Measurements from ENCODE around the gene FAF1.
"Not testable (repeated sequence)": the region's sequence is repeated elsewhere in the genome, so short reads cannot be mapped to it uniquely, and the experiment has no call there.

FAF1 gene

DNA sequence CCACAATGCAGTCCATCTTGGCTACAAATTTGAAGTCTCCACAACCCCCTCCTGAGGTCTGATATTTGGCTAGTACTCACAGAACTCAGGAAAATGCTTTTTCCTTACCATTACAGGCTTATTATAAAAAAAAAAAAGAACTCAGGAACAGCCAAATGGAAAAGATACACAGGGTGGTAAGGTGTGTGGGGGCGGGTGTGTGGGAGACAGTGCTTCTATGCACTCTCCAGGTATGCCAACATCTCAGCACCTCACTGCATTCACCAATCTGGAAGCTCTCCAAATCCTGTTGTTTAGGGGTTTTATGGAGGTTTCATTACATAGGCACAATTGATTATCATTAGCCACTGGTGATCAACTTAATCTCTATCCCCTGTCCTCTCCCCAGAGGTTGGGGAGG, 126.9 kb downstream of the FAF1 start:
- DNase-seq, result no peak

DNA sequence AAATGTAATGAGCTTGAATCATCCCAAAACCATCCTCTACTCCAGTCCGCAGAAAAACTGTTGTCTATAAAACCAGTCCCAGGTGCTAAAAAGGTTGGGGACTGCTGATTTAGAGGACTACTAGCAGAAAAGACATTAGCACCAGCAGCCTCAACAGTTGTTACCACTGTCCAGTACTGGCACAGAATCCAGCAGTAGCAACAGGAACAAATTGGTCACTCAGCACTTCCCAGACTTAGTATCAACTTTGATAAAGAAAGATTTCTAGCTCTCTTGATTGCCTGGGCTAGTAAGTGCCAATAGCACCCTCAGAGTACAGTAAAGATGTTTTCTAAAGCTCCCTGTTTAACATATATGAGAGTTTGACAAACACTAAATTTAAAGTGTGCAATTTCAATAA, 127.9 kb downstream of the FAF1 start:
- no peak for DNase-seq

DNA sequence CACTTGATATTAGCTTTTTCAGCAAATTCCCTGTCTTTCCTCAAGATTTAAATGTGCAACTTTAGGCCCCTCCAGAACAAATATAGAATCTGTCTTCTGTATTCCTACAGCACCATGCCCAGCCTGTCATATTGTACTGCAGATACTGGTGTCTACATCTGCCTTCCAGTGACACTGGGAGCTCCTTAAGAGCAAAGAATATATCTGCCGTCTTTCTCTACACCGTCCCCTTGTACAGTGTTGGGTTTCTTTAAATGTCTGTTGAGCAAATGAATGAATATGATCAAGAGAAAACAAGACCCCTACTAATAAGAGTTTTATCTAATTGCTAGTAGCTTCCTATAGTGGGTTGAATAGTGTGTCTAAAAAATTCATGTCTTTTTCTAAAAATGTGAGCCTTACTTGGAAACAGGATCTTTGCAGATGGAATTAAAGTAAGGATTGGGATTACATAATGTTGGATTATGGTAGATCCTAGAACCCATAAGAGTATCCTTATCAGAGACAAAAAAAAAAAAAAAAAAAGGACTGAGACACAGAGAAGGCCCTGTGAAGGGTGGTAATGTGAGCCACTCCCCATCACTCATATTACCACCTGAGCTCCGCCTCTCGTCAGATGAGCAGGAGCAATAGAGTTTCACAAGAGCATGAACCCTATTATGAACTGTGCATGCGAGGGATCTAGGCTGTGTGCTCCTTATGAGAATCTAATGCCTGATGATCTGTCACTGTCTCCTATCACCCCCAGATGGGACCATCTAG, 128.6 kb downstream of the FAF1 start:
- DNase-seq, result no peak

DNA sequence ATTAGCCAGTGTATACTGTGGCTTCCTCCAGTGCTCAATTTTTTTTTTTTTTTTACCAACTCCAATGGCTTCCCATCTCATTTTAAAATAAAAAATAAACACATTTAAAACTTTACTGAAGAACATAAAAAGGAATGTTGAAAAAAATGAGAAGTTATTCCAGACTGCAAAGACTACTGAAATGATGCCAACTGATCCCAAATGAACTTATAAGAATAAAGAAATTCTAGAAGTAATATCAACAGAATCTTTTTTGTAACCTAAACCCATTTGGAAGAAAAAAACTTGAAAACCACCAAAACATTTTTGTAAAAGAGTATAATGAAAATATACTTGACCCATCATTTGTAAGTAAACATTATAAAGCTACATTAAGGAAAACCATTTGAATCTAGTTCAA, 129.4 kb downstream of the FAF1 start:
- DNase-seq, result no peak

GRCh38 chr1:50829014-50829958, 130.8 kb downstream of the FAF1 start:
- DNase-seq, result no peak

GRCh38 chr1:50827546-50827945, 132.5 kb downstream of the FAF1 start:
- no peak for DNase-seq

- DNase-seq, result not testable (repeated sequence)
These were observed 133.3 kb downstream of the FAF1 start for GRCh38 chr1:50826792-50827191.

GRCh38 chr1:50822035-50822776, 137.9 kb downstream of the FAF1 start:
- DNase-seq, result no peak

DNA sequence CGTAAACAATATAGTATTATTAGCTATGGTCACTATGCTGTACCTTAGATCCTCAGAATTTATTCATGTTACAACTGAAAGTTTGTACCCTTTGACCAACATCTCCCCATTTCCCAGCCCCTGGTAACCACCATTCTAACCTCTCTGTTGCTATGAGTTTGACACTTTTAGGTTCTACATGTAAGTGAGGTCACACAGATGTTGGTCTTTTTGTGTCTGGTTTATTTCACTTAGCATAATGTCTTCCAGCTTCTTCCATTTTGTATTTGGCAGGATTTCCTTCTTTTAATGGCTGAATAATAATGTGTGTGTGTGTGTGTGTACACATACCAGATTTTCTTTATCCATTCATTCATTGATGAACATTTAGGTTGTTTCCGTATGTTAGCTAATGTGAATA, 139.5 kb downstream of the FAF1 start:
- DNase-seq, result no peak

DNA sequence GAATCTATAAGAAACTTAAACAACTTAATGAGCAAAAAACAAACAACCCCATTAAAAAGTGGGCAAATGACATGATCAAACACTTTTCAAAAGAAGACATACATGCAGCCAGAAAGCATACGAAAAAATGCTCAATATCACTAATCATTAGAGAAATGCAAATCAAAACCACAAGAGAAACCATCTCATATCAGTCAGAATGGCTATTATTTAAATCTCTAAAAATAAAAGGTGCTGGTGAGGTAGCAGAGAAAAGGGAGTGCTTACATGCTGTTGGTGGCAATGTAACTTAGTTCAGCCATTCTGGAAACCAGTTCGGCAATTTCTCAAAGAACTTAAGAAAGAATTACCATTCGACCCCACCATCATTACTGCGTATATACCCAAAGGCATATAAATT, 147.7 kb downstream of the FAF1 start:
- DNase-seq, result no peak

DNA sequence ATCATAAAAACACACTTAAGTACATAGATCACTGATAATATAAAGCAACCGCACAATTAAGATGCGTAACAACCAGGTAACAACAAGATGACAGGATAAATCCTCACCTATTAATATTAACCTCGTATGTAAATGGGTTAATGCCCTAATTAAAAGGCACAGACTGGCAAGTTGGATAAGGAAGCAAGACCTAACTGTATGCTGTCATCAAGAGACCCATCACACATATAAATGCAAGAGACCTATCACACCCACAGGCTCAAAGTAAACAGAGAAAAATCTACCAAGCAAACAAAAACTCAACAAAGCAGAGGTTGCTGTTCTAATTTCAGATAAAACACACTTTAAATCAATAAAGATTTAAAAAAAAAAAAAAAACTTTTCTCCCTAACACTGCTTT, 151.8 kb downstream of the FAF1 start:
- DNase-seq, result no peak

GRCh38 chr1:50796272-50796671, 163.8 kb downstream of the FAF1 start:
- DNase-seq, result no peak

DNA sequence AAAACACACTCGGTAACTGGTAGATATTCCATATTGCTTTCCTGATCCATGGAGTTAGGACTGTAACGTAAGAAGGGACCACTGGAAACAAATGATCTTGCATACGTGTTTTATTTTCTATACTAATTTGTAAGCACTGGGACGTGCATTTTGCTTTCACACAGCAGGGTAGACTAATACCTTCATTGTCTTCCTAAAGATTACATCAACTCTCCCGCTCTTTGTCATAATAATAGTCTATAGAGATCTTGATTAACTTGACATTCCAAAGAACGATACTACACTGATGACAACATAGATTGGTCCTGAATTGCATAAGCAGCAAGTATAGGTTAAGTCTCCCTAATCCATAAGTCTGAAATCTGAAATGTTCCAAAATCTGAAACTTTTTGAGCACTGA, 166.5 kb downstream of the FAF1 start:
- DNase-seq, result no peak

DNA sequence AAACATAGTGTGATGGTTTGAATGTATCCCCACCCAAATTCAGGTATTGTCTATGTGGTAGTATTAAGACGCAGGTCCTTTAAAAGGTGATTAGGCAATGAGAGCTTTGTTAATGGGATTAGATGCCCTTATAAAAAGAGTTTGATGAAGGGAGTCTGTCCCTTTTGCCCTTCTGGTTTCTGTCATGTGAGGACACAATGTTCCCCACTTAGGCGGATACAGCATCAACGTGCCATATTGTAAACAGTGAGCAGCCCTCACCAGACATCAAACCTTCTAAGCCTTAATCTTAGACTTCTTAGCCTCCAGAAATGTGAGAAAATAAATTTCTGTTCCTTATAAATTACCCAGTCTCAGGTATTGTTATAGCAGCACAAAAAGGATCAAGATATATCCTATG, 172.8 kb downstream of the FAF1 start:
- DNase-seq, result no peak

GRCh38 chr1:50783286-50783685, 176.8 kb downstream of the FAF1 start:
- DNase-seq, result no peak

DNA sequence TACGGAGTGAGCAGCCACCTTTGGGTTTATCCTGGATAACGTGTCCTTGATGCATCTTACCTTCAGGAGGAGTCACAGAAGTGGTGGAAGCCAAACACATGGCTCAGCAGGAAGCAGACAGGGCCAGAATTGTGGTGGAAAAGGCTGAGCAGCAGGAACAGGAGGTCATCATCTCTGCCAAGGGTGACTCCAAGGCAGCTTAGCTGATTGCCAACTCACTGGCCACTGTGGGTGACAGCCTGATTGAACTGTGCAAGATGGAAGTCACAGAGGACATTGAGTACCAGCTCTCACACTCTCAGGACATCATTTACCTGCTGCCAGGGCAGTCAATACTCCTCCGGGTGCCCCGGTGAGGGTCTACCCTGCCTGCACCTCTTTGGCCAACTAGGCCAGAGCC, 179.3 kb downstream of the FAF1 start:
- no peak for DNase-seq

GRCh38 chr1:50779801-50780200, 180.3 kb downstream of the FAF1 start:
- DNase-seq, result no peak

DNA sequence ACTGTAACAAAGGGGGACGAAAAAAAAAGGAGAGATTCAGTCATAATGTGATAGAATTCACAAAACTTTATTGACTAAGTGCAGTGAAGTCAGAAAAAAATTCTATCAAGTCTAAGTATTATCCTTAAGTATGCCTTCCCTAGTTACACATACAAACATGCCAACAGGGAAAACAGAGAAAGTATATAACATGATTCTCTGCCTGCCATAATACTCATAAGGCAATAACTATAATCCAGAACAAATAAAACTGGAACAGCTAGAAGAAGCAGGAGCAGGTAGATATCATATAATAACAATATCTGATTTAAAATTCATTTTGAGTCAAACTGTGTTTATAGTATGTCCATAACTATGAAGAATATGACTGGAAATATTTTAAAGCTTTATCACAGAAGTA, 184.3 kb downstream of the FAF1 start:
- DNase-seq, result no peak

DNA sequence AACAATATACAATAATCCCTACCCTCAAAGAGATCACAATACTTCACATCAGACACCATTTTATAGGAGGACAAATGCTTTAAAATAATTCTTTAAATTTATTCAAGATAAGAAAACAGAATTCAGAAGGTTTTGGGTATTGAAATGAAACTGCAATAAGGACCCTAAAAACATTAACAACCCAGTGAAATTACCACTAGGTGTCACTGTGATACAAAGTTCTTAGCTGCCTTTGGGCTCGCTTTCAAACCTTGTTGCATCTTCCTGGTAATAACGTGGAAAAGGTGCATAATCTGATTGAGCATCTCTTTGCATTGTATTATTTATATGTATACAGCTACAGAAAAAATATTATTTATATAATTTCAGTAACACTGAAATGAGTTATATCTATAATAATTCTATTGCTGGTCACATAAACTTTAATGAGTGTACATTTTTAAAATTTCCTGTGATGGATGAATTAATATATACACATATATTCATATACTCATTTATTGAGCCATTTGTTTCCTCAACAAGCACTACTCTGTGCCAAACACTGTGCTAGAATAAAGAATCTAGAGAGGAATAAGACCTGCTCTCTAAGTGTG, 185.2 kb downstream of the FAF1 start:
- DNase-seq, result peak; percentile 12

- no peak for DNase-seq
These were observed 193.4 kb downstream of the FAF1 start for GRCh38 chr1:50766688-50767087.

DNA sequence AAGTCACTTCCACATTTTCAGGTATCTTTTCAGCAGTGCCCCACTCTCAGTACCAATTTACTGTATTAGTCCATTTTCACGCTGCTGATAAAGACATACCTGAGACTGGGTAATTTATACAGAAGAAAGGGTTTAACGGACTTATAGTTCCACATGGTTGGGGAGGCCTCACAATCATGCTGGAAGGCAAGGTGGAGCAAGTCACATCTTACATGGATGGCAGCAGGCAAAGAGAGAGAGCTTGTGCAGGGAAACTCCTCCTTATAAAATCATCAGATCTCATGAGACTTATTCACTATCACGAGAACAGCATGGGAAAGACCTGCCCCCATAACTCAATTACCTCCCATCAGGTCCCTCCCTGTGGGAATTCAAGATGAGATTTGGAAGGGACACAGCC, 203.5 kb downstream of the FAF1 start:
- DNase-seq, result not testable (repeated sequence)

- not testable (repeated sequence) for DNase-seq
These were observed 205.3 kb downstream of the FAF1 start for GRCh38 chr1:50754764-50755163.

DNA sequence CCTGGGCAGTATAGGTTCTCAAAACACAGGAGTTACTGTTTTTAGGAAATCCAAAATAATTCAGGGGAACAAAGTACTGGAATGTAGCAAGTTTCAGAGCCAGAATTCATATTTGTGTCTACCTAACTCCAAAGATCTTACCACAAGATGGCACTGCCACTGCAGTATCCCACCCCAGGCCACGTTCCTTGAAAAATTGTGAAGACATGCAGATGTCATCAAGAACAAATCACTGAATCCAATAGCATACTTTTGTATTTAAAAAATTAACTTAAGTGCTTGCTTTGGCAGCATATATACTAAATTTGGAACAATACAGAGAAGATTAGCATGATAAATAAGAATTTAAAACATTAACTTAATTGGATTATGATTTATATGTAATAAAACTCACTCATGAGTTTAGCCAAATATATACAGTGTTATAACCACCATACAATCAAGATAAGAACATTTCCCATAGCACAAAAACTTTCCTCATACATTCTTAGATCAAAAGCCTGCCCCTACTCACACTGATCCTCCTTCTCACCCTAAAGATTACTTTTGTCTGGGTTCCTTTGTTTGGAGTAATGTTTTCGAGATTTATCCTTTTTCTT, 209.9 kb downstream of the FAF1 start:
- no peak for DNase-seq
